HUES6 (cell line): ENCODE results near the gene ARMH3.
A peak's percentile ranks its signal among the peaks of the same experiment; 100 is the strongest.

Experiments
- H3K27ac ChIP-seq: 2 replicates; pipeline ENCODE4 v1.7.0; 2013; ENCODE audit warnings: low read depth, mild to moderate bottlenecking, low read length, inconsistent platforms
- H3K27me3 ChIP-seq: 2 replicates; pipeline ENCODE4 v1.6.1; 2013; ENCODE audit warnings: low read length; ENCODE audit not compliant: control insufficient read depth, insufficient read depth
- H3K36me3 ChIP-seq: 2 replicates; pipeline ENCODE4 v1.6.1; 2013; ENCODE audit warnings: low read length; ENCODE audit not compliant: control insufficient read depth, insufficient read depth
- H3K4me1 ChIP-seq: 2 replicates; pipeline ENCODE4 v1.6.1; 2013; ENCODE audit warnings: low read length; ENCODE audit not compliant: control insufficient read depth, insufficient read depth
- H3K4me3 ChIP-seq: 2 replicates; pipeline ENCODE4 v1.5.1; 2013; ENCODE audit warnings: low read depth, low read length
- H3K9ac ChIP-seq: one replicate; pipeline ENCODE4 v1.6.1; 2013; ENCODE audit warnings: mild to moderate bottlenecking, low read length
- H3K9me3 ChIP-seq: 2 replicates; pipeline ENCODE4 v1.6.1; 2013; ENCODE audit warnings: low read depth, low read length; ENCODE audit not compliant: control insufficient read depth, insufficient read depth

The ARMH3 gene

GRCh38 chr10:102055647-102056419 is at the start of gene ARMH3:
Gene ARMH3, minus strand, starts transcription at chr10:102056173. Its CDS starts 16,059 bp downstream, at chr10:102040114.
- H3K9me3 ChIP-seq, result no peaks in the 10 kb centered on the region
- no peaks in the 10 kb centered on the region for H3K27me3 ChIP-seq
- peak within 1 kb of the TSS; percentile 74; the same call in 1 of the 2 replicates for H3K27ac ChIP-seq
- no peaks in the 10 kb centered on the region for H3K36me3 ChIP-seq
- peak within 1 kb of the TSS; percentile 67 for H3K9ac ChIP-seq
- peaks cover 8% of the 10 kb centered on the region for H3K4me1 ChIP-seq
- peak within 1 kb of the TSS; percentile 85 for H3K4me3 ChIP-seq

GRCh38 chr10:102102421-102102820 is 46.4 kb upstream of the ARMH3 start:
- Histone ChIP-seq H3K9ac (no peak overlapping the region), H3K9me3 (no peaks in the 10 kb centered on the region), H3K27ac (no peak overlapping the region), H3K4me3 (no peak overlapping the region), H3K36me3 (peaks cover 52% of the 10 kb centered on the region), H3K4me1 (no peaks in the 10 kb centered on the region), H3K27me3 (no peaks in the 10 kb centered on the region)

GRCh38 chr10:102101152-102101551 is 45.2 kb upstream of the ARMH3 start:
- Histone ChIP-seq H3K4me3 (no peak overlapping the region), H3K4me1 (no peaks in the 10 kb centered on the region), H3K9ac (no peak overlapping the region), H3K27me3 (no peaks in the 10 kb centered on the region), H3K27ac (no peak overlapping the region), H3K9me3 (no peaks in the 10 kb centered on the region), H3K36me3 (peaks cover 44% of the 10 kb centered on the region)

GRCh38 chr10:102096449-102096848 is 40.5 kb upstream of the ARMH3 start:
- H3K36me3 ChIP-seq, result peaks cover 14% of the 10 kb centered on the region

GRCh38 chr10:102090772-102091171 is 34.8 kb upstream of the ARMH3 start:
- no peaks in the 10 kb centered on the region for H3K9me3 ChIP-seq
- no peaks in the 10 kb centered on the region for H3K27me3 ChIP-seq
- no peak overlapping the region for H3K9ac ChIP-seq
- no peak overlapping the region for H3K27ac ChIP-seq
- H3K4me3 ChIP-seq, result no peak overlapping the region
- 0 out of 2 replicates have a peak, but pooled peaks cover 3% of the 10 kb centered on the region for H3K36me3 ChIP-seq
- no peaks in the 10 kb centered on the region for H3K4me1 ChIP-seq

More at GRCh38 chr10:102096449-102096848, 40.5 kb upstream of the ARMH3 start:
- H3K9me3 ChIP-seq, result no peaks in the 10 kb centered on the region
- H3K9ac ChIP-seq, result no peak overlapping the region
- H3K4me3 ChIP-seq, result no peak overlapping the region
- H3K4me1 ChIP-seq, result no peaks in the 10 kb centered on the region
- H3K27ac ChIP-seq, result no peak overlapping the region
- H3K27me3 ChIP-seq, result no peaks in the 10 kb centered on the region

GRCh38 chr10:102086196-102086595 is 30.2 kb upstream of the ARMH3 start:
- no peaks in the 10 kb centered on the region for H3K9me3 ChIP-seq
- no peak overlapping the region for H3K9ac ChIP-seq
- H3K36me3 ChIP-seq, result 0 out of 2 replicates have a peak, but pooled peaks cover 5% of the 10 kb centered on the region
- no peak overlapping the region for H3K27ac ChIP-seq
- H3K27me3 ChIP-seq, result no peaks in the 10 kb centered on the region
- H3K4me1 ChIP-seq, result no peaks in the 10 kb centered on the region
- H3K4me3 ChIP-seq, result no peak overlapping the region

GRCh38 chr10:102085336-102085735 is 29.4 kb upstream of the ARMH3 start:
- Histone ChIP-seq H3K36me3 (0 out of 2 replicates have a peak, but pooled peaks cover 5% of the 10 kb centered on the region), H3K4me3 (no peak overlapping the region), H3K9ac (no peak overlapping the region), H3K27ac (no peak overlapping the region), H3K4me1 (no peaks in the 10 kb centered on the region), H3K27me3 (no peaks in the 10 kb centered on the region), H3K9me3 (no peaks in the 10 kb centered on the region)

- H3K9ac ChIP-seq, result no peak overlapping the region
- H3K36me3 ChIP-seq, result 0 out of 2 replicates have a peak, but pooled peaks cover 3% of the 10 kb centered on the region
- no peaks in the 10 kb centered on the region for H3K9me3 ChIP-seq
- no peak overlapping the region for H3K4me3 ChIP-seq
- H3K27ac ChIP-seq, result no peak overlapping the region
- no peaks in the 10 kb centered on the region for H3K27me3 ChIP-seq
- H3K4me1 ChIP-seq, result no peaks in the 10 kb centered on the region
Measured at GRCh38 chr10:102083541-102083940, 27.6 kb upstream of the ARMH3 start.

GRCh38 chr10:102072673-102073527 is 16.9 kb upstream of the ARMH3 start:
- Histone ChIP-seq H3K4me1 (no peaks in the 10 kb centered on the region), H3K4me3 (no peak overlapping the region), H3K36me3 (no peaks in the 10 kb centered on the region), H3K27me3 (no peaks in the 10 kb centered on the region), H3K9me3 (no peaks in the 10 kb centered on the region), H3K27ac (no peak overlapping the region), H3K9ac (no peak overlapping the region)

GRCh38 chr10:102069071-102069470 is 13.1 kb upstream of the ARMH3 start:
- no peaks in the 10 kb centered on the region for H3K27me3 ChIP-seq
- no peak overlapping the region for H3K27ac ChIP-seq
- no peaks in the 10 kb centered on the region for H3K9me3 ChIP-seq
- H3K36me3 ChIP-seq, result no peaks in the 10 kb centered on the region
- peaks cover 11% of the 10 kb centered on the region for H3K4me1 ChIP-seq
- H3K4me3 ChIP-seq, result no peak overlapping the region
- no peak overlapping the region for H3K9ac ChIP-seq

GRCh38 chr10:102068216-102068615 is 12.2 kb upstream of the ARMH3 start:
- H3K4me1 ChIP-seq, result peaks cover 11% of the 10 kb centered on the region
- no peaks in the 10 kb centered on the region for H3K36me3 ChIP-seq
- H3K9me3 ChIP-seq, result no peaks in the 10 kb centered on the region
- H3K27me3 ChIP-seq, result no peaks in the 10 kb centered on the region
- no peak overlapping the region for H3K4me3 ChIP-seq
- no peak overlapping the region for H3K27ac ChIP-seq
- H3K9ac ChIP-seq, result no peak overlapping the region
